Measurements from ENCODE around the gene ANKRD55. TPM values are rescaled to one million over a fixed set of nuclear protein-coding genes. Genes with fewer than 3 reads are reported as not detected.

Gene ANKRD55
- total and polyA plus RNA-seq, 4 donors = 0.37 to 1.9 (median 1.4) TPM

DNA sequence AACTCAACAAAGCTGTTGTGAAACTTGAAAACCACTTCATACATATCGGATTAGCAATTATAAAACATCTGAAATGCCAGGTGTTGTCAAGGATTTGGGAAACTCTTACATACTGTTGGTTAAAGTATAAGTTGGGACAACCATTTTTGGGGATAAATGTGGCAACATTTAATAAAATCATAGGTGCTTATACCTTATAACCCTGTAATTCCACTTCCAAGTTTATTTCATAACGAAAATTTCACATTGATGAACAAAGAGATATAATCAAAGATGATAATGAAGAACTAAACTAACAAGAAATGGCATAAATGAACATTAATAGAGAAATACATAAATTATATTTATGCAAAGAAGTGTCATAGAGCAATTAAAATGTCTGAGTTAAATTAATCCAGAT lies 54.3 kb downstream of the ANKRD55 start:
- Histone ChIP-seq H3K9me3 (ENCODE audit: control insufficient read depth in 4 of 4, low read length in 3 of 4) (no peaks in the 10 kb centered on the region), H3K36me3 (ENCODE audit: control insufficient read depth in 4 of 4, insufficient read depth in 3 of 4, low read depth in 1 of 4, low read length in 3 of 4) (no peaks in the 10 kb centered on the region), H3K9ac (ENCODE audit: low read depth in 1 of 2, low read length in 2 of 2) (no peak overlapping the region), H3K4me1 (ENCODE audit: control insufficient read depth in 4 of 4, insufficient read depth in 4 of 4, low read length in 3 of 4) (no peaks in the 10 kb centered on the region), H3K27me3 (ENCODE audit: control insufficient read depth in 4 of 4, insufficient read depth in 4 of 4, low read length in 3 of 4) (no peaks in the 10 kb centered on the region), H3K4me3 (ENCODE audit: low read depth in 1 of 3, low read length in 3 of 3) (no peak overlapping the region), H3K27ac (ENCODE audit: low read depth in 1 of 2, low read length in 2 of 2) (no peak overlapping the region)
- 87% methylated on average over 2 of the region's 2 CpGs for WGBS
- DNase-seq (ENCODE audit: low spot score) = no peak
- TF ChIP-seq RXRA (IDR thresholded peaks at IDR 0.05) = no peak
- TF ChIP-seq ATF3 (IDR thresholded peaks at IDR 0.05) = no peak
- no peak for TF ChIP-seq NR2F2 (IDR thresholded peaks at IDR 0.05)
- no peak for TF ChIP-seq HNF4A (conservative IDR thresholded peaks at IDR 0.05)
- no peak for TF ChIP-seq SP1 (IDR thresholded peaks at IDR 0.05)
- TF ChIP-seq, protein P1, sequence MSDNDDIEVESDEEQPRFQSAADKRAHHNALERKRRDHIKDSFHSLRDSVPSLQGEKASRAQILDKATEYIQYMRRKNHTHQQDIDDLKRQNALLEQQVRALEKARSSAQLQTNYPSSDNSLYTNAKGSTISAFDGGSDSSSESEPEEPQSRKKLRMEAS (IDR thresholded peaks at IDR 0.05) = no peak
- no peak for TF ChIP-seq HNF4G (IDR thresholded peaks at IDR 0.05)
- TF ChIP-seq ZBTB33 (IDR thresholded peaks at IDR 0.05) = no peak
- no peak for TF ChIP-seq REST (IDR thresholded peaks at IDR 0.05)
- TF ChIP-seq TAF1 (conservative IDR thresholded peaks at IDR 0.05) = no peak
- no peak for TF ChIP-seq JUND (IDR thresholded peaks at IDR 0.05)
- TF ChIP-seq GABPA (IDR thresholded peaks at IDR 0.05 in 1 of 2, conservative IDR thresholded peaks at IDR 0.05 in 1 of 2) = no peak
- TF ChIP-seq YY1 (IDR thresholded peaks at IDR 0.05) = no peak
- TF ChIP-seq, protein P2, sequence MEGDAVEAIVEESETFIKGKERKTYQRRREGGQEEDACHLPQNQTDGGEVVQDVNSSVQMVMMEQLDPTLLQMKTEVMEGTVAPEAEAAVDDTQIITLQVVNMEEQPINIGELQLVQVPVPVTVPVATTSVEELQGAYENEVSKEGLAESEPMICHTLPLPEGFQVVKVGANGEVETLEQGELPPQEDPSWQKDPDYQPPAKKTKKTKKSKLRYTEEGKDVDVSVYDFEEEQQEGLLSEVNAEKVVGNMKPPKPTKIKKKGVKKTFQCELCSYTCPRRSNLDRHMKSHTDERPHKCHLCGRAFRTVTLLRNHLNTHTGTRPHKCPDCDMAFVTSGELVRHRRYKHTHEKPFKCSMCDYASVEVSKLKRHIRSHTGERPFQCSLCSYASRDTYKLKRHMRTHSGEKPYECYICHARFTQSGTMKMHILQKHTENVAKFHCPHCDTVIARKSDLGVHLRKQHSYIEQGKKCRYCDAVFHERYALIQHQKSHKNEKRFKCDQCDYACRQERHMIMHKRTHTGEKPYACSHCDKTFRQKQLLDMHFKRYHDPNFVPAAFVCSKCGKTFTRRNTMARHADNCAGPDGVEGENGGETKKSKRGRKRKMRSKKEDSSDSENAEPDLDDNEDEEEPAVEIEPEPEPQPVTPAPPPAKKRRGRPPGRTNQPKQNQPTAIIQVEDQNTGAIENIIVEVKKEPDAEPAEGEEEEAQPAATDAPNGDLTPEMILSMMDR (IDR thresholded peaks at IDR 0.05; ENCODE audit: low read depth, low read length, missing input control) = no peak
- no peak for TF ChIP-seq FOXA1 (IDR thresholded peaks at IDR 0.05)
- no peak for TF ChIP-seq EGR1 (IDR thresholded peaks at IDR 0.05; ENCODE audit: low read depth in 2 of 2)
- no peak for TF ChIP-seq RAD21 (IDR thresholded peaks at IDR 0.05)
- TF ChIP-seq FOXA2 (IDR thresholded peaks at IDR 0.05) = no peak
